Fibroblast of gingiva (primary cell): ENCODE data around the gene KCNMA1.

ENCODE experiments used
- DNase-seq: peaks from one replicate; pipeline ENCODE4 v3.0.0-alpha.2; 2011; ENCODE audit warnings: low read depth

The KCNMA1 gene

DNA sequence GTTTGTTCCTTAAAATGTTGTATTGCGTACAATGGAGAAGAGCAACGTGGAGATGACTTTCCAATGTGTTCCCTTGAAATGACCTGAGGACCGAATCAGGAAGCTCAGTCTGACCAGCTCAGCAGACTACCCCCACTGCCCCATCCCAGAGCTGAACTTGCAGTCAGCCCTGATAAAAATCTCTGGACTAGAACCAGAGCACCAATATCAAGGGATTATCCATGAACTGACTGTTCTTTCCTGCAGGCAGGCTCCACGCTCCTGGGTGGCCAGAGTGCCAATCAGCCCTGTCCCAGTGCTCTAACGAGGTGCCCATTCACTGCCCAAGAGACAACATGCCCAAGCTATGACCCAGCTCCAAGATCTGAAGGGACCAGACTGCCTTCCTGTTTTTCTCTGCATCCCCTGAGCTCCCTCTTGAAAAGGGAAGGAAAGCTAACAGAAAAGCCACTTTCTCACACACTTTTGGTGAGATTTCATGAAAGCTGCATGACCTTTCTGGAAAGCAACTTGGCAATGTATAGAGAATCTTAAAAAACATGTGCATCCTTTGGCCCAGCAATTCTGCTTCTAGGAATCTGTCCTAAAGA is 130.2 kb downstream of the KCNMA1 start:
- no peak for DNase-seq

DNA sequence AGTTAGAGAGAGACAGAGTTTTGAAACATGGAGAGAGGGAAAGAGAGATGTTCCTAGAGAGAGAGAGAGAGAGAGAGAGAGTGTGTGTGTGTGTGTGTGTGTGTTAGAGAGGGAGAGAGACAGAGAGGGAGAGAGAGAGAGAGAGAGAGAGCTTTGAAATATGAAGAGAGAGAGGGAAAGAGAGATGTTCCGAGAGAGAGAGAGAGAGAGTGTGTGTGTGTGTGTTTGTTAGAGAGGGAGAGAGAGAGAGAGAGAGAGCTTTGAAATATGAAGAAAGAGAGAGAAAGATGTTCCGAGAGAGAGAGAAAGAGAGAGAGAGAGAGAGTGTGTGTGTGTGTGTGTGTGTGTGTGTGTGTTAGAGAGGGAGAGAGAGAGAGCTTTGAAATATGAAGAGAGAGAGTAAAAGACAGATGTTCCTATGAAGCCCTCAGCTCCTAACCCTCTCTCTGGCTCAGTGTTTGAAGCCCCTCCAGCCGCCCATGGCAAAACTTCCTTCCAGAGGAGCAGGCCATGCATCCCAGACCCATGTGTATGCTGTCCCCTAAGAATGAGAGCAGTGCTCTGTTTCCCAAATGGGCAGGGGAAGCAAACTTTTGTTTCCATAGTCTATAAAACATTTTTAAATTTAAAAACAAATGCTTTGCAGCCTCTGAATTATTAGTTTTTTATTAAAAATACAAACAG is 130.9 kb downstream of the KCNMA1 start:
- peak; percentile 63 for DNase-seq

DNA sequence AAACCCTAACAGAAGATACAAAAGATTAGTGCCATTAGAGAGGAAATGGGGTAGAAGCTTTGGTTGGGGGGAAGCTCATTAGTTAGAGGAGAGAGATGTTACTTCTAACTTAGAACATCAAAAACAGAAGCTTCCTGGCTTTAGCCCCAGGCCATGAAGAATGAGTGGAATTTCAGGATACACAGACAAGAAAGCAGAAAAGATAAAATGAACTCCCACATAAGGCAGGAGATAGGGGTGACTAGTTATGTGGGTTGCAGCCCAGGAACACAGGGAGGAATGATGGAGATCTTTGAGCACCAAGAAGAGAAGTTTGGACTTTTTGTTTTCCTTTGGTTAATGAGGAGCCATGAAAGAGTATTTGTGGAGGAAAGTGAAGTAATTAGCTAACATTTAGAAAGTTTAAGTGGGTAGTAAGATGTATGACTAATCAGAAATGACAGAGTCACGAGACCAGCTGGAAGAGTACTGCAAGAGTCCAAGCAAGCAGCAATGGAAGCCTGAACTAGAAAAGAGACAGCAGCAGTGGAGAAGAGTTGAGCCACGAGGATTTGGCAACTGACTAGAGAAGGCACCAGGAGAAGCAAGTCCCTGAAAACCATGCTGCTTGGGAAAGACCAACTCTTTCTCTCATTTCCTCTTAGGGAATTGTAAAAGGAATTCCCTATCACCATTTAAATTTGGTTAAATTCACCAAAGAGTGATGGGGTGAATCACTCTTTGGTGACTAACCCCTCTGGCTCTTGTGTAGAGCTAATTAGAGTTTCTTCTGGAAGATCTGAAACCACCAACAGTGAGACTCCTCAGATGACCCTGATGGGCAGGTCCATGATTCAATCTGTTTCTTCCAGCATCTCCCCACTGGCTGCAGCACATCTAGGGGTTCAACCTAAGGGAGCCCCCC is 131.9 kb downstream of the KCNMA1 start:
- peak; percentile 77 for DNase-seq

GRCh38 chr10:77504873-77505257 is 132.7 kb downstream of the KCNMA1 start:
- DNase-seq = no peak

DNA sequence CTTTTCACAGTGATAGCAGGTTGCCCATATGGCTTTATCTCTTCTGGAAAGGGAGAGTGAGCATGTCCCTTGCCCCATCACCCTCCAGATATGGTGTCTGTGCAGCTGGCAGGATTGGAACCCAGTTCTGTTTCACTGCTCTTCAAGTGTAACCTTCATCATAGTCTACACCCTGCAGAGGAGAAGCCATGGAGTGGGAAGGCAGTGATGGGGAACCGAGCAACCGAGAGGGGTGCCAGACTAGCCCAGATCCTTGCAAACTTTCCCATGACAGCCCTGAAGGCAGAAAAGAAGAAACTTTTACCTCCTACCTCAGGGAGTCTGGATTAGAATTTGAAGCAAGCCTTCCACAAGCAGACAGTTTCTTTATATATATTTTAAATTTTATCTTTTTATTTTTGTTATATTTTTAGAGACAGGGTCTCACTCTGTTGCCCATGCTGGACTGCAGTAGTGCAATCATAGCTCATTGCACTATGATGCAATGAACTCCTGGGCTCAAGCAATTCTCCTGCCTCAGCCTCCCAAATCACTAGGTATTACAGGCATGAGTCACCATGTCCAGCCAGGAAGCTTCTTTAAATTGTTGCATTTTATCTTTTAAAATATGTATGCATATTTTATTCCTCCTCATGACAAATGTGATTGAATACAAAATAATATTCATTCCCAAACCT is 133.3 kb downstream of the KCNMA1 start:
- DNase-seq = peak; percentile 46

GRCh38 chr10:77501846-77502261 is 135.8 kb downstream of the KCNMA1 start:
- no peak for DNase-seq

DNA sequence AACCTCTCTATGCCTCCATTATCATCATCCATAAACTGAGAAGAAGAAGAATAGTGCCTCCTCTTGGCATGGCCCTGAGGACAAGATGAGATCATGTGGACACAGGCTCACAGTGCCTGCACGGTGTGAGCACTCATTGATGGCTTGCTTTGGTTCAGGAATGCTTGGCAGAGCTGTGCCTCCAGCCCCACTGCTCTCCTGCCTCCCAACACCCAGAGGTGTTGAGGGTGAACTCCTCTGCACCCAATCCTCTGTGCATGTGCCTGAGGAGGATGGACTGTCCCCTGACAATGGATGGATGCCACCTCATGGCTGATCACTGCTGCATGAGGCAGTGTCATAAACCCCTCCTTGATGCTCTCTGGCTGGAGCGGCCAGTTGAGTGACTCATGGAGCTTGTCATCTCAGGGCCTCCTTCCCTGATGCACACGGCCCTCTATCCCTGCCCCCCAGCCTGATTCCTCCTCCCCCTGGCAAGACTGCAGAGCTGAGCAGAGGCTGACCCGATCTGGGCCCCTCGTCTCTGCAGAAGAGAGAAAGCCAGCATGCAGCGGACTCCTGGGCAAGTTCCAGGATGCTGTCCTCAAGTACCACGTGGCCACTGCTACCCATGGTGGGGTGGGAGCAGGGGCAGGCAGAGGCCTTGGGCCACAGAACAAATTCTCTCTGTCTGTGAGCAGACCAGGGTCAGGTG is 136.3 kb downstream of the KCNMA1 start:
- peak; percentile 75 for DNase-seq

DNA sequence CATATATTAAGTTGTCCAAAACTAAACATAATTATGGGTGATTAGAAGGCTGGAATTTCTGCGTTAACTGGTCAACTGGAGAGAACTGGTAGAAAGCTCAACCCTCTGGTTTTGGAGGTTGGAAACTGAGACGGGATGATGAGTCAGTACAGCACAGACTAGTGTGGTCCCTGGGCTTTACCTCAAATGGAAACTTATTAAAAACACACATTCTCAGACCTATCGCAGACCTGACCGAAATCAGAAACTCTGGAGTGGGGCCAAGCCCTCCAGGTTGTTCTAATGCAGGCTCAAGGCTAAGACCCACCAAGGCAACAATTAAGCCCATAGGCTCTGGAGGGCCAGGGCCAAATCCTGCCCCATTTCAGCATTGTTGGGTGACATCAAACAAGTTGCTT is 136.9 kb downstream of the KCNMA1 start:
- no peak for DNase-seq

DNA sequence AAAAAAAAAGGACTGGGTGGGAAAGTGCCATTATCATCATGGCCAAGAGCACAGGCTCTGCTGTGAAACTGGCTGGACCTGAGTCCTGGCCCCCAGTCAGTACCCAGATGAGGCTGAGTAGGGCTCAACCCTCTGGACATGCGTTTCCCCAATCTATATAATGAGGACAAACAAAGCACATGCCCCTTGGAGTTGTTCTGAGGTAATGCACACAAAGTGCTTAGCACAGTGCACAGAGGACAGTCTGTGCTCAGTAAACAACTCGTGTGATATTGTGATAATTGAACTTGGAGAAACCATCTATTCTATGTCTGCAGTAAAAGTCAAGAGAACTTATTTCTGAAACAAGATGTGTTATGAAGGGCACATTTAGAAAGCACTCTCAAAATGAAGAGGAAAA is 138.8 kb downstream of the KCNMA1 start:
- no peak for DNase-seq

GRCh38 chr10:77498210-77498609 is 139.4 kb downstream of the KCNMA1 start:
- no peak for DNase-seq

GRCh38 chr10:77497748-77498147 is 139.9 kb downstream of the KCNMA1 start:
- peak; percentile 69 for DNase-seq

DNA sequence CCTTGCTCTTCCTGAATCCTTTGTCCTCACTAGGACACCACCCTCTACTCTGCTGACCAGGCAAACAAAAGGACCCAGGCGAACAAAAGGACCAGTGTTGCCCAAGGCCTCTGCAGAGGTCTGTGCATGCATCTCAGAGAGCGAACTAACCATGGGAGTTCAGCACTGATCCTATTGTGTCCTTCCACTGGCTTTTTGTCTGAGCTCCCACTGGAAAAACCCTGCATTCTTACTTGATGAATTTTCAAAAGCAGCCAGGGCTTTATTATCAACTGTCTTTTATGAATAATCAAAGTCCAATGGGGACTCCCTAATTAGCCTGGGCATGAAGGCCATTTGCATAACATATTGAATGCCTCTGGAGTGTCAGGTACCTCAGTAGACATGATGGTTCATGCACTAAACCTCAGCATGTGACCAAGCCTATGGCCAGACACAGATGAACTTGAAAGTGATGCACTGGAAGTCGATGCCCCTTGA is 140.6 kb downstream of the KCNMA1 start:
- no peak for DNase-seq

DNA sequence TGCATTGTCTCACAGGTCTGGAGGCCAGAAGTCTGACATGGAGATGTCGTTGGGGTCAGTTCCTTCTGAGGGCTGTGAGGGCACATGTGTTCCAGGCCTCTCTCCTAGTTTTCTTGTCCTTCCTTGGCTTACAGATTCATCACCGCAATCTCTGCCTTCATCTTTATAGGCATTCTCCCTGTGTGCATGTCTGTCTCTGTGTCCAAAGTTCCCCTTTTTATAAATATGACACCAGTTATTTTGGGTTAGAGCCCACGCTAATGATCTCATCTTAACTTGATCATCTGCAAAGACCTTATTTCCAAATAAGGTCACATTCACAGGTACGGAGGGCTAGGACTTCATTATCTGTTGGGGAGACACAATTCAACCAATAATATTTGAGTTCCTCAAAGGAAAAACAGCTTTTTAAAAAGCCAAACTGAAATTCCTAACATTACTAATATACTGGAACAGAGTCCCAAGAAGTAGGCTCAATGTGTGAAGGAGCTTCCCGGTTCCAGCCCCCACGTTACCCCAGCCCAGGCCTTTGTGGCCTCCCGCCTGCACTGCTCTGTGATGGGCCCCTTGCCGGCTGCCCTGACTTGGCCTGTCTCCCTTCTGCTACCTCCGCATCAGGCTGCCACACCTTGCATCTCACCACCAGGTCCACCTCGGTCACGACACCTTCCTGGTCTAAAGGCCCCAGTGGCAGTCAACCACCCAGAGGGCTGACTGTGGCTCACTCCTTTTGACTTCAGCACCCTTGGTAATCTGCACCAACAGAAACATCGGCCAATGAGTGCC is 142.7 kb downstream of the KCNMA1 start:
- no peak for DNase-seq

DNA sequence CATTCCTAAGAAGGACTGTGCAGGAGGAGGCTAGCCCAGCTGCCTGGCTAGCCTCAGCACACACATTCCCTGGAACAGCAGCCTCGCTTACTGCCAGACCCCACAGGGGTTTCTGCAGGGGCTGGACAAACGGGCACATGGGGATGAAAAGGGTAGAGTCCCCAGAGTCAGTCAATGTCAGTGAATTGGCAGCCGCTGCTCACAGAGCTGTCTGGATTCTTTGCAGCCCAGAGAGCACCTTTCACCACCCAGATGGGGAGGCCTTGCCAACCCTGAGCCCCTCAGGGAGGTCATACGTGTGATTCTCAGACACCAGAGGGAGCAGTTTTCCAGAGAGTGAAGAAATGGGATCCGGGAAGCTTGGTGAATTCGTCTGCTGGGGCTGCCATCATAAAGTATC is 143.3 kb downstream of the KCNMA1 start:
- peak; percentile 39 for DNase-seq

GRCh38 chr10:77493851-77494261 is 143.8 kb downstream of the KCNMA1 start:
- DNase-seq = no peak

DNA sequence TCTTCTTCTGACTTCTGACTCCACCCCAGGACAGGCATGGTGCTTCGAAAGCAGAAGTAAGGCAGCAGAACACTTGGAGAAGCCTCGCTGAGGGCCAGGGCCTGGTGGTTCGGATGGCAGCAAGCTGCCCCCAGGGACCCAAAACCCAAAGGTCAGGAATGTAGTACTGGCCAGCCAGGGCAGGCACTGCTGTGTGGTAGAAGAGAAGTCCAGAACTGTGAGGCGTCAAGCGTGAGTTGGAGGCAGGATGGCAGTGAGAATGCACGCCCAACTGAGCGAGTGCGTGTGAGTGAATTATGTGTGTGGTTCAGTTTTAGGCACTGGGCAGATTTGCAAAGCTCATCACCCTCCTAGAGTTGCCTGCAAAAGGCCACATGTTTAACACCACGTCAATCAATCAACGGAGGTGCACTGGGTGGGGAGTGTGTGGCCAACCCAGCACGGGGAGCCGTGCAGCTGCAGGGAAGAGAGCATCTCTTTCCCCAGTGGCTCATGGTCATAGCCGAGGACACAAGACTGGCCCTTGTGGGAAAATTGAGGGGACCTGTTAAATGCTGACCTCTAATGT is 144.3 kb downstream of the KCNMA1 start:
- DNase-seq = no peak

DNA sequence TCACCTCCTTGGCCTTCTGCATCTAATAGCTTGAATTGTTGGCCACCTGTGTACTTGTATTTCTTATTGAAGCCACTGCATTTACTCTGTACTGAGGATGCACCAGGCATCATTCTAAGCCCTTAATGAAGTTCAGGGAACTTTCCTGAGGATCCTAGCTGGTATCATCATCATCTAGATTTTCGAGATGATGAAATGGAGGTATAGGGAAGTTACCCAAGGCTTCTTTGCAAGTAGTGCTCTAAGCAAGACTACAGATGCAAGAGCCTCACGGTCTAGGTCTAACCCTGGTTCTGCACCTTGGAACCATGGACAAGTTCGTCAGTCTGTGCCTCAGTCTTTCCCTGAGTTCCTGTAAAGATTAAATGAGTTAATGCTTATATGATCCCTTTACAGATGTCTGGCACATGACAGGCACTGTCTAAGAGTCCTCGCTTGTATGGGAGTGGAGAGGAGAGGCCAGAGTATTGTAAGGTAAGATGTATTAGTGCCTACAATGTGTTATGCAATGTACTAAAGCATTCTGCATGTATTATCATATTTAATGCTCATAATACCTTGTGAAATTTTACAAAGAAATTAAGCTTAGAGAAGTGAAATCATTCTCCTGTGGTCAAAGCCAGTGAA is 145.1 kb downstream of the KCNMA1 start:
- no peak for DNase-seq

GRCh38 chr10:77490534-77491314 is 146.9 kb downstream of the KCNMA1 start:
- no peak for DNase-seq

DNA sequence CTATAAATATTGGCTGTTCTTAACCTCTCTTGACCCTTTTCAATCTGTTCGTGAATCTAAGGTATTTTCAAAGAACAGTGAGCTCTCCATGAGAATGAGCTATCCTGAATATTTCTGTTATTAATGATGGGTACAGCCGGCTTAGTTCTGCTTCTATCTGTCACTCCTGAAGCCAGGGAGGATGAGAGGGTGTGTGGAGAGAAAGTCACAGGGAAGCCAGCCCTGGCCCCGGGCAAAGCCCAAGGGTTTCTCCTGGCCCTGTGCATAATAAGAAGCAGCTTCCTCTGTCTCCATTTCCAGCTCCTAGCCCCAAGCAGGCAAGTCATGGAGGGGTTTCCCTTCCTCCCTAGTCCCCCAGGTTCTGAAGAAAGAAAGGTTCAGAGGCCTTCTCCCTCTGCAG is 151.1 kb downstream of the KCNMA1 start:
- no peak for DNase-seq
